SK-N-SH (cell line): ENCODE data around the gene ABHD11. TPM values are rescaled to one million over a fixed set of nuclear protein-coding genes. Genes with fewer than 3 reads are reported as not detected.
A peak's percentile ranks its signal among the peaks of the same experiment; 100 is the strongest.

Source experiments
- CTCF ChIA-PET: fragments of 300-600, 350-600 bp; formaldehyde crosslinking; extraction: SDS; loops from one replicate; lab custom pipeline; 2021; lab: Yijun Ruan, JAX
- POLR2A ChIA-PET: fragments of 350-600 bp; sonication (Branson Sonifier 250); formaldehyde crosslinking; extraction: SDS; loops from one replicate; lab custom pipeline; 2020; ENCODE audit warnings: antibody characterized with exemption, inconsistent platforms; lab: Yijun Ruan, JAX
- DNase-seq: peaks from one replicate; pipeline ENCODE4 v3.0.0; 2012
- H2AFZ ChIP-seq: fragments of 200-600 bp; sonication (generic); 2 replicates; pipeline ENCODE4 v1.8.1; 2016; ENCODE audit warnings: antibody characterized with exemption, mild to moderate bottlenecking, low read depth
- H3F3A ChIP-seq: fragments of 200-600 bp; sonication (generic); replicated peaks from 2 replicates; pipeline ENCODE3; 2016; ENCODE audit warnings: antibody characterized with exemption, mild to moderate bottlenecking; ENCODE audit not compliant: insufficient read depth
- H3K27ac ChIP-seq, 2 experiments: fragments of 200-500 bp in 1 of 2; fragments of 200-600 bp in 1 of 2; sonication (Bioruptor generic) in 1 of 2; sonication (generic), shearing (Covaris generic) in 1 of 2; 2 replicates each; pipeline versions ENCODE4 v1.5.1 to v1.6.1; 2014 to 2016; ENCODE audit warnings: low read depth in 2 of 2, inconsistent platforms in 1 of 2, low read length in 1 of 2, mild to moderate bottlenecking in 1 of 2, mixed read lengths in 1 of 2
- H3K27me3 ChIP-seq: fragments of 200-600 bp; sonication (generic), shearing (Covaris generic); 2 replicates; pipeline ENCODE4 v1.6.1; 2016; ENCODE audit warnings: mixed run types; ENCODE audit not compliant: insufficient read depth
- H3K36me3 ChIP-seq, 2 experiments: fragments of 200-500 bp in 1 of 2; fragments of 200-600 bp in 1 of 2; sonication (Bioruptor generic) in 1 of 2; sonication (generic) in 1 of 2; replicated peaks in 1 of 2; 2 replicates each; pipeline versions ENCODE3 to v1.5.1; 2014 to 2016; ENCODE audit warnings: low read length in 1 of 2, mild to moderate bottlenecking in 1 of 2; ENCODE audit not compliant: insufficient read depth in 2 of 2, control insufficient read depth in 1 of 2
- H3K4me1 ChIP-seq, 2 experiments: fragments of 200-500 bp in 1 of 2; fragments of 200-600 bp in 1 of 2; sonication (Bioruptor generic) in 1 of 2; sonication (generic), shearing (Covaris generic) in 1 of 2; 2 replicates each; pipeline versions ENCODE4 v1.5.1 to v1.6.1; 2014 to 2016; ENCODE audit warnings: low read depth in 1 of 2, low read length in 1 of 2, mixed run types in 1 of 2; ENCODE audit not compliant: insufficient read depth in 2 of 2, control insufficient read depth in 1 of 2
- H3K4me2 ChIP-seq: fragments of 200-600 bp; sonication (generic), shearing (Covaris generic); 2 replicates; pipeline ENCODE4 v1.6.1; 2017; ENCODE audit warnings: mixed run types
- H3K4me3 ChIP-seq, 2 experiments: fragments of 200-500 bp in 1 of 2; fragments of 200-600 bp in 1 of 2; sonication (Bioruptor generic) in 1 of 2; sonication (generic), shearing (Covaris generic) in 1 of 2; 2 replicates each; pipeline versions ENCODE4 v1.5.1 to v1.8.1; 2014 to 2016; ENCODE audit warnings: low read depth in 2 of 2, inconsistent platforms in 1 of 2, low read length in 1 of 2, mild to moderate bottlenecking in 1 of 2, mixed read lengths in 1 of 2, moderate library complexity in 1 of 2
- H3K79me2 ChIP-seq: fragments of 200-600 bp; sonication (generic); 2 replicates; pipeline ENCODE4 v1.8.1; 2017; ENCODE audit warnings: mild to moderate bottlenecking; ENCODE audit not compliant: insufficient read depth
- H3K9ac ChIP-seq: fragments of 200-600 bp; sonication (generic); 2 replicates; pipeline ENCODE4 v1.6.1; 2017; ENCODE audit warnings: mixed run types
- H3K9me2 ChIP-seq: fragments of 200-600 bp; sonication (generic); 2 replicates; pipeline ENCODE4 v1.6.1; 2017; ENCODE audit warnings: mixed run types
- H3K9me3 ChIP-seq: fragments of 200-600 bp; sonication (generic); 2 replicates; pipeline ENCODE4 v1.6.1; 2017; ENCODE audit warnings: mixed run types, mild to moderate bottlenecking, moderate library complexity
- H4K20me1 ChIP-seq: fragments of 200-600 bp; sonication (generic); 2 replicates; pipeline ENCODE4 v1.6.1; 2017; ENCODE audit warnings: mild to moderate bottlenecking, mixed run types; ENCODE audit not compliant: insufficient read depth
- CTCF ChIP-seq: fragments of 200-600 bp; sonication (generic); IDR thresholded peaks from 2 replicates; pipeline ENCODE4 v1.6.1; 2017; ENCODE audit warnings: antibody characterized with exemption, mild to moderate bottlenecking, moderate library complexity
- ELF1 ChIP-seq: IDR thresholded peaks from 2 replicates; pipeline ENCODE4 v1.4.0; 2012
- FOSL2 ChIP-seq: IDR thresholded peaks from 2 replicates; pipeline ENCODE4 v1.4.0; 2012; ENCODE audit warnings: low read depth, mild to moderate bottlenecking, moderate library complexity, borderline replicate concordance
- FOXM1 ChIP-seq: IDR thresholded peaks from 2 replicates; pipeline ENCODE4 v1.4.0; 2012; ENCODE audit warnings: low read depth, mild to moderate bottlenecking
- GABPA ChIP-seq: IDR thresholded peaks from 2 replicates; pipeline ENCODE4 v1.4.0; 2012; ENCODE audit warnings: low read depth, mild to moderate bottlenecking
- GATA2 ChIP-seq: sonication (generic); formaldehyde crosslinking; IDR thresholded peaks from 2 replicates; pipeline ENCODE4 v1.5.0; 2020; ENCODE audit warnings: mild to moderate bottlenecking, missing genetic modification reagents
- IRF3 ChIP-seq: fragments of 150-350 bp; IDR thresholded peaks from 2 replicates; pipeline ENCODE4 v1.6.1; 2016; ENCODE audit warnings: mild to moderate bottlenecking, low read depth, low read length
- JUND ChIP-seq: IDR thresholded peaks from 2 replicates; pipeline ENCODE4 v1.4.0; 2012
- MAX ChIP-seq: IDR thresholded peaks from 2 replicates; pipeline ENCODE4 v1.4.0; 2012; ENCODE audit warnings: low read depth
- MXI1 ChIP-seq: IDR thresholded peaks from 2 replicates; pipeline ENCODE4 v1.6.1; 2012; ENCODE audit warnings: mild to moderate bottlenecking, low read depth, low read length, improper control_type of control experiment
- NFIC ChIP-seq: IDR thresholded peaks from 2 replicates; pipeline ENCODE4 v1.4.0; 2012; ENCODE audit warnings: borderline replicate concordance
- NRF1 ChIP-seq: IDR thresholded peaks from 2 replicates; pipeline ENCODE4 v1.6.1; 2012; ENCODE audit warnings: low read depth, mild to moderate bottlenecking, low read length
- POLR2AphosphoS5 ChIP-seq: IDR thresholded peaks from 2 replicates; pipeline ENCODE4 v1.6.1; 2012; ENCODE audit warnings: low read depth, low read length
- RCOR1 ChIP-seq: fragments of 150-350 bp; IDR thresholded peaks from 2 replicates; pipeline ENCODE4 v1.6.1; 2017; ENCODE audit warnings: antibody characterized with exemption, low read length
- RFX5 ChIP-seq: IDR thresholded peaks from 2 replicates; pipeline ENCODE4 v1.6.1; 2012; ENCODE audit warnings: mild to moderate bottlenecking, improper control_type of control experiment, low read length
- TAF1 ChIP-seq: IDR thresholded peaks from 2 replicates; pipeline ENCODE4 v1.6.1; 2012; ENCODE audit warnings: low read depth, mild to moderate bottlenecking, low read length, moderate library complexity, borderline replicate concordance
- TCF12 ChIP-seq: IDR thresholded peaks from 2 replicates; pipeline ENCODE4 v1.4.0; 2012
- TEAD4 ChIP-seq: IDR thresholded peaks from 2 replicates; pipeline ENCODE4 v1.4.0; 2012; ENCODE audit warnings: mild to moderate bottlenecking, borderline replicate concordance; ENCODE audit not compliant: insufficient read depth
- USF1 ChIP-seq: IDR thresholded peaks from 2 replicates; pipeline ENCODE4 v1.4.0; 2012; ENCODE audit warnings: low read depth, borderline replicate concordance
- YY1 ChIP-seq: IDR thresholded peaks from 2 replicates; pipeline ENCODE4 v1.4.0; 2012; ENCODE audit warnings: low read depth, mild to moderate bottlenecking
- WGBS: methylation state at CpG from one replicate; pipeline ENCODE4 v1.1.6; 2017; ENCODE audit warnings: low lambda C conversion rate; 5-methylcytosine and 5-hydroxymethylcytosine counted together
- polyA plus RNA-seq, 3 experiments: library from polyadenylated mRNA; depleted of rRNA; stranded (reverse); fragments of >200 nt; gene quantifications; 2 replicates each; pipeline ENCODE4 v1.2.3, GENCODE V29; 2012

The ABHD11 gene
- polyA plus RNA-seq, 1 of the 3 experiments (the other 2 are of a cell fraction): 29.9 TPM

GRCh38 chr7:73719806-73720169, 18.8 kb downstream of the ABHD11 start:
- Histone ChIP-seq H3F3A (peaks cover 28% of the 10 kb centered on the region), H3K9ac (peak overlapping the region; percentile 25; the same call in 1 of the 2 replicates), H3K4me1 (peaks cover 23 to 32% of the 10 kb centered on the region in 2 experiments; a peak in 3 of 4 replicates), H3K27ac (no peak overlapping the region), H3K9me3 (no peaks in the 10 kb centered on the region), H3K36me3 (peaks cover 0 to 14% of the 10 kb centered on the region in 2 experiments), H3K9me2 (no peaks in the 10 kb centered on the region)
- ChIA-PET CTCF (interaction anchor here (0.6 to 8.6 kb wide), 12 partner anchors 9 to 255 kb away, joined by 3 to 326 read pairs (median 5); partner anchors contain the start of genes ABHD11, MLXIPL and VPS37D), POLR2A (interaction anchor here (0.7 to 1.2 kb wide), 3 partner anchors 21 to 197 kb away, joined by 3 to 6 read pairs (median 5); partner anchors contain the start of genes BAZ1B and TBL2)
- DNase-seq: no peak
- 12% methylated on average over 14 of the region's 16 CpGs for WGBS
- TF ChIP-seq RFX5 (no peak), TEAD4 (no peak), MAX (0 out of 2 replicates have a peak, but pooled peaks have one; percentile 0), JUND (no peak)
- TF ChIP-seq, all 33 proteins: peak for 1
- Histone ChIP-seq H2AFZ (peak overlapping the region; percentile 66; the same call in 1 of the 2 replicates), H3K4me3 (peak overlapping the region; percentile 45 to 50; a peak in 2 of 4 replicates), H3K79me2 (peaks cover 44% of the 10 kb centered on the region), H4K20me1 (peaks cover 35% of the 10 kb centered on the region), H3K4me2 (peak overlapping the region; percentile 83), H3K27me3 (no peaks in the 10 kb centered on the region)

- Histone ChIP-seq H3K4me1 (peaks cover 23 to 38% of the 10 kb centered on the region in 2 experiments; a peak in 3 of 4 replicates), H2AFZ (peak within 1 kb of the TSS; percentile 66; the same call in 1 of the 2 replicates), H3K36me3 (peaks cover 0 to 21% of the 10 kb centered on the region in 2 experiments), H3K79me2 (peaks cover 51% of the 10 kb centered on the region), H3K9me3 (no peaks in the 10 kb centered on the region), H3K9ac (peak within 1 kb of the TSS; percentile 96), H3K4me2 (peak within 1 kb of the TSS; percentile 99), H3K27ac (peak within 1 kb of the TSS; percentile 12 to 88; a peak in 3 of 4 replicates), H4K20me1 (peaks cover 41% of the 10 kb centered on the region), H3K9me2 (no peaks in the 10 kb centered on the region), H3F3A (peaks cover 29% of the 10 kb centered on the region), H3K27me3 (no peaks in the 10 kb centered on the region), H3K4me3 (peak within 1 kb of the TSS; percentile 75 to 87)
- ChIA-PET POLR2A (interaction anchor here (0.7 to 1.2 kb wide), 3 partner anchors 21 to 197 kb away, joined by 3 to 6 read pairs (median 5); partner anchors contain the start of genes BAZ1B and TBL2), CTCF (interaction anchor here (0.6 to 8.6 kb wide), 12 partner anchors 10 to 256 kb away, joined by 3 to 326 read pairs (median 5); partner anchors contain the start of genes ABHD11, MLXIPL and VPS37D)
- peak; percentile 100 for DNase-seq
- WGBS: 3% methylated on average over 31 of the region's 96 CpGs
- TF ChIP-seq TCF12 (no peak), NRF1 (peak; percentile 89), GATA2 (CRISPR knock-in tag) (no peak), POLR2AphosphoS5 (peak; percentile 42; the same call in 1 of the 2 replicates), TEAD4 (no peak), MAX (0 out of 2 replicates have a peak, but pooled peaks have one; percentile 16), IRF3 (no peak), TAF1 (peak; percentile 69; the same call in 1 of the 2 replicates), CTCF (no peak), FOXM1 (no peak), FOSL2 (no peak), ELF1 (no peak), GABPA (no peak), RCOR1 (no peak), NFIC (no peak), JUND (no peak), YY1 (no peak), MXI1 (peak; percentile 67), USF1 (no peak), RFX5 (no peak)
These were observed 19.4 kb downstream of the ABHD11 start, which contains the start of gene STX1A for GRCh38 chr7:73718905-73719805. STX1A (minus strand) TSS chr7:73719669; CDS start chr7:73719631, 38 bp downstream.
